Ureter (tissue), 1 donor: ENCODE measurements around the gene PRDM5. TPM values are rescaled to one million over a fixed set of nuclear protein-coding genes. Genes with fewer than 3 reads are reported as not detected.

Experiments
- DNase-seq: peaks from one replicate; pipeline ENCODE4 v3.0.0-alpha.2; 2020; ENCODE audit warnings: low spot score
- total RNA-seq: library from RNA; stranded (reverse); gene quantifications from one replicate; pipeline ENCODE4 v1.2.4, GENCODE V29; 2023
- donor health status: DM: yes; HTN: yes; CAD: no.

PRDM5 gene
- total RNA-seq, 1 donor from 2014 or later = 26.3 TPM

DNA sequence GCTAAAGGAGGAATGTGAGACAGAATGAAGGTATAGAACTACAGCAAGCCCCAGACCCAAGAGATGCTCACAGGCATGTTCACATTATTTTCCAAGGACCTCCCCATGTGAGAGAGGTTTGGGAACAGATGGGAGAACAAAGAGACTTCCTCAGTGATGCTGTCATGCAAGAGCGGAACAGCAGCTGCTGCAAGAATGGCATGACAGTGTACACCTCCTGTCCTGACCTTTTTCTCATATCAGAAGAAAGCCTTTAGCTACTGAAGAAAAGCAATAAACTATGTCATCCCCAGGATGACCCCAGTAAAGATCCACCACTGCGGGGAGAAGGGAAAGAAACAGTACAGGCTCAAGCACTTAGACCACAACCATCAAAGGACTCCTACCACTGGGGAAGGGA, 7.2 kb downstream of the PRDM5 start:
- DNase-seq = no peak

DNA sequence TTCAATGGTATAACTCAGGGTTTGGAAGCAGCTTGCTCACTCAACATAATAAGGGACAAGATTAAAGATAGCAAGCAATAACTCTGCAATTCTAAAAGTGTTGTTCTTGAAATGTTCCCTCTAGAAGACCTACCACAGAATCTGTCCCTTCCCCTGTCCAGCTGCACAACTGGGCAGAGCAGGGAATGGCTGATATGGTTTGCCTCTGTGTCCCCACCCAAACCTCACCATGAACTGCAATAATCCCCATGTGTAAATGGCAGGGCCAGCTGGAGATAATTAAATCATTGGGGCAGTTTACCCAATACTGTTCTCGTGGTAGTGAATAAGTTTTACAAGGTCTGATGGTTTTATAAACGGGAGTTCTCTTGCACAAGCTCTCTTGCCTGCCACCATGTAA, 19.1 kb downstream of the PRDM5 start:
- DNase-seq = no peak

DNA sequence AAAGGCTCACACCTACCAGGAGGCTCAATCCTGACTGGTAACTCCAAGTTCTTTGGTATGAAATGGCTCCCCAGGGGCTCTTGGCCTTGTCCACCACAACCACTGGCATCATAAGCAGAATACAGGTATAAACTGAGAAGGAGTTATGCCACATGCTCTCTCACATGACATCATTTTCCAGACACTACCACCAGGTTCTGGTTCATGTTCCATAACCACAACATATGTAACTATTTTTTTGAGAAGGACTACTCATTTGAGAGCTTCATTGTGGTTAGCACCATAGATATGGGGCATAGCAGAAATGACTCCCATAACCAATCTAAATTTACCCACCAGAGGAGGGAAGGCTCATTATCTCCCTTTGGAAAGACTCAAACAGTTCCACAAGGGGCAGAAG, 19.6 kb downstream of the PRDM5 start:
- no peak for DNase-seq

DNA sequence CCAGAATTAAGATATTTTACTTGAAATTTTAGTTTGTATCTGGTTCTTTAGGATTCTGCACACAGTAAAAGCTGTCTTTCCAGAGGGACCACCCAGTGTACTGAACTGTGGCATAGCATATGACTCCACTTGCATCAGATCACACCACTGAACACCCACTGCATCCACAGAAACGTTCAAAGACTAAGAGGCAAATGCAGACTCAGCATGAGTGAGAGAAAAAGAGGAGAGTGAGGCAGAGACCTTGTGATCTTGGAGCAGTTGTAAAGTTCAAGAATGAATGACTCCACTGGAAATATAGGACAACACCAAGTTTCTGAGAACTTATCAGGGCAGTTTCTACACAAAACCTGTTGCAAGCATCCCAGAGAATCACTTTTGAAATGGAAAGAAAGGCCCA, 20.8 kb downstream of the PRDM5 start:
- DNase-seq = no peak

DNA sequence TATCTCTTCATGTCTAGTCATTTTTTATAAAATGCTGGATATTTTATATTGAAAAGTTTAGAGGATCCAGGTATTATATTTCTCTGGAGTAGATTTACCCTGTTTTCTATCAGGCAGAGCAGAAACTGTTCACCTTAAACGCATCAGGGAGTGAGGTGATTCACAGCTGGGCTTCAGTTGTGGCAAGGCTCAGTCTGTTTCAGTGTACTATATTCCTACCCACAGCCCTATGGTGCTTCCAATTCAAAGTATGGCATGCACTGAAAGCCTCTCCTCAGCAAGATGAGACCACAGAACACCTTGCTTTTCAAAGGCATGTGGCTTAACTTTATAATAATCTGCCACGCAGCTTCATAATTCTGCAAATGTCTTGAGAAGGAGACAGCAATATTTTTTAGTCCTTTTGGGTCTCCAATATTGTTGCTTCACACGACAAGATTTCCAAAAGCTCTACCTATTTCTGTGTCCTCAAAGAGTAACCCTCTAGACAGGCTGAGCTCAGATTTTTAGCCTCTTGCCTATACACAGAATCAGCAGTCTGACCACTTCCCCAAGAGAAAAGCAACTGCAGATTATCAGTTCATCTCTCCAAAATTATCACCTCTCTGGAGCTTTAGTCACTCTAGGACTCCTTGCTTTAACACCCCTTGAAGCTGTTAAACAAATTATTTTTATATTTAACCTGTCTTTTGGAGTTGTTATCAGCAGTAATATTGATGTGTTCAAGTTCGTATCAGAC, 24.4 kb downstream of the PRDM5 start:
- DNase-seq = no peak

DNA sequence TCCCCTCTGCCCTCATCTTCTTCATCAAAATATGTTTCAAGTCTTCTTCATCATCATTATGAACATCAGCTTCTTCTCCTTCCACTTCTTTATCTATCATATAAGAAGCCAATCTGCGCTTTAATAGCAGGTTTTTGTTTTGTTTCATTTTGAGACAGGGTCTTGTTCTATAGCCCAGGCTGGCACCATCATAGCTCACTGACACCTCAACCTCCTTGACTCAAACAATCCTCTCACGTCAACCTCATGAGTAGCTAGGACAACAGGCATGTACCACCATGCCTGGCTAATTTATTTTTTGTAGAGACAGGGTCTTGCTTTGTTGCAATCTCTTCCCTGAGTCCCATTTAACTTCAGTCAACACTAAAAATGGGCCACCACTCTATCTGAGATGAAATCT, 27.0 kb downstream of the PRDM5 start:
- DNase-seq = no peak

DNA sequence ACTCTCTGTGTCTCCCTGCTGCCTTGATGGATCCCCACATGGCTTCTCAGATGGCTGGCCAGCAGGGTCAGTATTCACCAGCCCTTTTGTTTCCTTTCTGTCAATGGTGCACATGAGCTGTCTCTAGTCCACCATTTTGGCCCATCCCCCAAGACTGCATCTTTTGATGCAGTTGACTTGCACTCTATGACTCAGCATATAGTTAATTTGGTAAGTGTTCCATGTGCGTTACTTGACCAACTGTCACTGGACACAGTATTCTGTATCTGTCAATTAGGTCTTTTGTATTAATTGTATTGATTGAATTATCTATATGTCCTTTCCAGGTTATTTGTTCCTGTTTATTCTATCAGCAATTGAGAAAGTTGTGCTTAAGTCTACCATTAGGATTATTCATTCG, 29.2 kb downstream of the PRDM5 start:
- no peak for DNase-seq

DNA sequence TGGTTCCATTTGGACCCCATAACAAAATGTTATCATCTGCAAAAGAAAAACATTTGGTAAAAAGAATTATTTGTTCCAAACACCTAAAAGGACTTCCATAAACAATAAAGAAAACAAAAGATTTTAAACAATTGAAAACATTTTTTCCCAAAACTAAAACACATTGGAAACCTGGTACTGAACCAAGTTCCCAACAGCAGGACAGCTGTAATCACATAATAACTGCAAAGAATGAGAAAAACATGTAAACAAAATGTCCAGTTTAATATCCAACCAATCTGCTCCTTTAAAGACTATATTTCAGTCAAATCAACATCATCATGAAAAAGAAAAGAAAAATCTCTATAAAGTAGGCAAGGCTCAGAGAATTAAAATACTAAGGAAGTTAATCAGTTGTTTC, 36.3 kb downstream of the PRDM5 start:
- no peak for DNase-seq

DNA sequence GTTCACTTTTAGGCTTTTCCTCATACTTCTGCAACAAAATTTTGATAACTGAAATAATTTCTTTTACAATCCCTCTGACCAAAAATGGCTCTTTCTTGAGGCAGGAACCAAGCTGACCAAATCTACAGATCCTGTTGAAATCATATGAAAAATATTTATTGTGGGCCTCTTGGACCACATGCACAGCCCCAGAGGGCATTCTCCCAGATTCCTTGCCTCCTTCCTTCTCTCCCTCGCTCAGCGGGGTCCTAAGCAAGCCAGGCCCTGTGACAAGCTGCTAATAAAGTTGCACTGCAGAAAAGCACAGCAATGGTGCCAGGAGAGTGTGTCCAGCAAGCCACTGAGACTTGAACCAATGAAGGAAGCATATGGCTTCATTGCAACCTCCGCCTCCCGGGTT, 40.7 kb downstream of the PRDM5 start:
- DNase-seq = no peak

DNA sequence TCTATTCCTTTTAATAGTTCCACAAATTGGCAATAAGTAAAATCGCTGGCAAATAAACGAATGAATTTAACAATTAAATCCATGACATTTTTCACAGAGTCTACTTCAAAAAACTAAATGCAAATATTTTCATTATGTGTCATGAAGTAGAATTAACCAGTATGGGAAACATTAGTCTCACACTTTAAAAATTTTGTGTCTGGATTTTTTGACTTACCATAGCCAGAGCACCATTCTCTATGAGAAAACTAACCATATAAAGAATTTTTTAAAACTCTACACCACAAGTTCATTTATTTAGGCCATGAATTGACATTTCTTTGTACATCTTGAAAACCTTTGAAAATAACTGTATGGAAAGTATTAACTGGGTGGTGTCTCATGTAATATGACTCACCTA, 41.2 kb downstream of the PRDM5 start:
- no peak for DNase-seq

DNA sequence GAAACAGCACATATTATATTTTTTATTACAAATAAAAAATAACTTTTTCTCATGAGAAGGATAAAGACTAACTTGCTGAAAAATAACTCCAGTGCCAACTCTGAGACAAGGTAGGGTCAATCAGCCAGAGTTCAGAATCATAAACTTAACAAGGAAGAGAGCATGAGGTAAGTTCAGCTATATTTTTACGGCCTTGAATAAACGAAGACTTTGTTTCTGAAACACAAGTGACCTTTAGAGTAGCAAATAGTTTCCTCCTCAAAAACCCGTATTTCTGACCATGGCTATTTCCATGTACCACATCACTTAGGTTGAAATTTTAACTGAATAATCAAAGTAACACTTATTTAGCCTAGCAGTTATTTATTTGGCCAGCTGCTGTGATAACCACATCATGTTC, 45.5 kb downstream of the PRDM5 start:
- DNase-seq = no peak

DNA sequence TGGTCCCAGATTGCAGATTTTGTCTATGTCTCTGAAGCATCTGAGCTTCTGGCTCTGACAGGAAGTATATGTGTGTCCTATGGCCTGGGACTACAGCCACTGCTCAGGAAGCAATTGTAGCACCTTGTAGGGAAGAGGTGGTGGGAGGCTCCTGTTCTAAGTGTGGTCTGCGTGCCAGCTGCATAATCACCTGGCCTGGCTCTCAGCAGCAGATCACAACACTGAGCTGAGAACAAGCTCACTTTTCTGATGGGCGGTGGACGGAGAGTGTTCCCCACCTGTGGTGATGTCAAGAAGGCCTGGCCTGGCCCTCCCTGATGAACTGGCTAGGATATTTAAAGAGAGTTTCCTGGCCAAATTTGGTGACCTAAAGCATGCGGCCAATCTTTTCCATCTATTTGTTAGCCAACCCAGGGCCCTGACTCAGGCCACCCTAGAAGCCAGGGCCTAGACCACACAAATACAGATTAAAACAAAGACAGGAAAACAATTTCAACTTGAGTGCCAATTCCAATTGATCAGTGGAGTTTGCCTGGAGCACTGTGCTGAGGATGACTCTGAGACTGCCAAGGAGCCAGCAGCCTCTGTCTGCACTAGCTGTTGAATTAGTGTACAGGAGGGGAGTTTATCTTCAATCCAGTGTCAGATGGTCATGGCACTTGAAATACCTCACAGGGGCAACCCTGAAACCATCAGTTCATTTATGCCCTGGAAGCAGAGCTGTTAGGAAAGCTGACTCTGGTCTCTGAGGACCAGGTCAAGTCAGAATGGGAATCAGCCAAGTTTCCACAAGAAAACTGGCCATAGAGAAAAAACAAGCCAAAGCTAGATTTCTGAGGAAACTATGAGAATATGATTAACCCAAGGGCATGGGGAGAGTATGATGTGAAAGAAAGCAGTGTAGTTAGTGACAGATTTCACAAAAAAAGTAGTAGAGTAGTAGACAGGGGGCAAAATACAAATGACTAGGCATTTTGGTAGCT, 47.4 kb downstream of the PRDM5 start:
- no peak for DNase-seq

DNA sequence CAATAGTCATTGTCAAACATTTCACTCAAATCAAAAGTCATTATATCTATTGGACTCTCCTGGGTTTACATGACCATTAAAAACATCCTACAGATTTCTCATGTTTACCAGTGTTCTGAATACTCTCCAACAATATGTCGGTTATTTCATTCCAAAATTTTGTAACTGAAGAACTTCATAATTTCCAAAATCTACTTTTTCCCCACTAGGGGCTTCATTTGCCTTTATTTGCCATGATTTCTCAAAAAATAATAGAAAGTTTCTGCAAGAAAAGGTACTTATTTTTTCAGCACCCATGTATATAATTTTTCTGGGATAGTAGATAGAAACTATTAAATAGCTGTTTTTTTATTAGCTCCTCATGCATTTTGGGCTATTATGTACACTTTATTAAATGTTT, 49.0 kb downstream of the PRDM5 start:
- no peak for DNase-seq

DNA sequence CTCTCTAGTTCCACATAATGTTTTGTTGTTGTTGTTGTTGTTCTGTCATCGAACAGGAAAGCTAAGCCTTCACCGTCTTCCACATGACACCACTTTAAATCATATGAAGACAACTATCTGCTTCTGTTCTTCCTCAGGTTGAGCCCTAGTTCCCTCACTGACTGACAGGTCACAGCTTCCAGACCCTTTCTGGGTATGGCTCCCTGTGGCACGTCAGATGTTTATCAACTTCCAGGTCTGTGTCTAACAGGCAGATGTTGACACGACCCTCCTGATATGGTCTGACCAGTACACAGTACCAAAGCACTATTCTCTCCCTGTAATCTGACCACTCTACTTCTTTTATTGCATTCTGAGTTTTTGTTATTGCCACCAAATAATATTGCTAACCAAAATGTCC, 51.4 kb downstream of the PRDM5 start:
- DNase-seq = no peak

DNA sequence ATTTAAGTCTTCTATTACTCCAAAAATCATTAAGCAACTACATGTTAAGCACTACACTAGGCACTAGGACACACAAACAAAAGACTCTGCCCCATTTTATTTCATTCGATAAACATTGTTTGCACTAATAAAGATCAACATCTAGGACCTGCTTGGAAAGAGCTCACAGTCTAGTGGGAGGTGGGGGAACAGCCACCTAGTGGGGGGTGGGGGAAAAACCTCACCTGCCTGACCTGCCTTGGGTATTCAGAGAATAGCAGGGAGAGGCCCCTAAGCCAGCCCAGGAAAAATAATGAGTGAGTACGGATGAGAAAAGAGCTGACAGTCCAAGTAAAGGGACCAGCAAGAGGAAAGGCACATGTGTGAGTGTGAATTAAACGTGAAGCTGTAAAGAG, 52.2 kb downstream of the PRDM5 start:
- DNase-seq = no peak

DNA sequence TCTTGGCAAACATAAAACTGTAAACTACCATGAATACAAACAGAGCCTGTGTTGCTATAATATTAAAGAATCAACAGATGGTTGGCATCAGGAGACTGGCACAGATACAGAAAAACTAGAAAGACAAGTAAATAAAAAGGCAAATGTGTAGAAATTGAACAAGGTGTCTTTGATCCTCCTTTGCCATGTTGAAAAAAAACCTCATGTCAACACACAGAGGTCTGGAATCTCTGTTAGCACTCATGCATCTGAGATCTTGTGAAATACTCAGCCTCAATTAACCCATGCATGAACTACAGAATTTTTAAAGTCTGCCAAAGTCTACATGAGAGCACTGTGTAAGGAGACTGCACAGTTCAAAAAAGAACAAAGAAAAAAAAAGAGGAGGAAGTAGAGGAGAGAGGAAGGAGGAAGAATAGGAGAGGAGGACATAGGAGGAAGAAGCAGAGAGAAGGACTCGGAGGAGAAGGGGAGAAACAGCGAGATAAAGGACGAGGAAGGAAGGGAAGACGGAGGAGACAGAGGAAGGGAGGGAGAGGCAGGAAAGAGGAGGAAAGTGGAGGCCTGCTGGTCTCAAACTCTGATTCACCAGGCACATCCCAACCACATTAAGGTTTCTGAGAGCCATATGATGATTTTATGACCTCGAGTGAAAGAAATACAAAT, 52.8 kb downstream of the PRDM5 start:
- no peak for DNase-seq

DNA sequence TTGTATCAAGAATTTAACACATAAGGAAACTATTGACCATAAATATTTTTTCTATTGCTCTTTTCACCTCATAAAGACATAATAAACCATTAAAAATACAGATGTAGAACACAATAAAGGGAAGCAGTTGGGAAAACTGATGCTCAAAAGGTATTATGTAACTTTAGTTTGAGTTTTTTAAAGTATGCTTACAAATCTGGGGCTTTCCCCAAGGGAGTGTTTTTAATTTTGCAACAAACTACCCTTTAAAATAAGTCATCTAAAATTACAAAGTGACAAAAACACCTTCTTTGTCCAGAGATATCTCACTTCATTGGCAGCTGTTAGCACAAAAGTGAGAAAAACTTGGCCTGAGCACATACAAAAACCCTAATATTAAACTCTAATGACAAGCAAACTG, 55.0 kb downstream of the PRDM5 start:
- no peak for DNase-seq

DNA sequence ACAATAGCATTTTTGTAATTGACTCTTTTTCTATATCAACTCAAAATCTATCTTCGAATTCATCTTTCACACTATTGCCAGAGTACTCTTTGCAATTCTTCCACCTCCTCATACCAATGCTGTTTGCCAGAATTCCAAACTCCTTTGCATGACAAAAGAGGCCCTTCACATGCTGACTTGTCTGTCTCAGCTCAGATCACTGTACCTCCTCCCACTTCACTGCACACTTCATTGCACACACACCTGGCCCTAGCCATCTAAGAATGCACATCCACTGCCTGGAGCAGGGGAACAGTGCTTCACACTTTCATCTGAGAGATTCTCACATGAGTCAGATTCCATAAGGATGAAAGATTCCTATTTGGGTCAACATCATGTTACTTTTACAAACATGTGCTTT, 56.5 kb downstream of the PRDM5 start:
- DNase-seq = no peak

DNA sequence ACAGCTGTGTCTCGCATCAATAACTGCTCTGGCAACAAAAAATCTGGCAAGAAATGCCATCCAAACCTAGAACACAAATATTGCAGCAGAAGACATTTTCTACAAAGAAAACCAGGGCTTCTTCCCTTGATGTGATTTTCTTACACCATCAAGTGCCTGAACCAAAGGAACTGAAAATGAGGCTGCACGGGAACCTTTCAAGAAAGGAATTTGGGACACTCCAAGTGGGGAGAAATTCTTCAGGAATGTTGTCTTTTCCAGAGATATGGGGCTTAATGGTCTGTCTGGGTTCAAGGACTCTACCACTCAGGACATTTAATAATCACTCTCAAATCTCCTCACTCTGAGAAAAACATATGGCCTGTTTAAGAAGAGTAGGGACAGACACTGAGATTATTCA, 57.6 kb downstream of the PRDM5 start:
- no peak for DNase-seq

DNA sequence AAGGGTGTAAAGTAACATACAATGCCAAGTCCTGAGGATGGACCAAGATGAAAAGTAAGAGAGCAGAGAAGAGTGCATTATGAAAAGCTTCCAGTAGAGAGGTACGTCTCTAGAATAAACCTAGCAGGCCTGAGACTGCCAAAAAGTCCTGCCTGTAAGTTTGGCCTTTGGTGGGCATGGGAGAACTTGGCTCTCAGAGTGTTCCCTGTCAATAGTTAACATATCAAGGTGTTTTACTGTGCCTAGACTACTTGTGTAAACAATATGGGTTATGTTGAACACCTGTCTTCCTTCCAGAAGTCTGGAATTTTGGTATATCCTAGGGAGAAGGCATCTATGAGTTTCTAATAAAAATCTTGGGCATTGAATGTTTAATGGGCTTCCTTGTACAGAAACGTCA, 60.1 kb downstream of the PRDM5 start:
- no peak for DNase-seq

DNA sequence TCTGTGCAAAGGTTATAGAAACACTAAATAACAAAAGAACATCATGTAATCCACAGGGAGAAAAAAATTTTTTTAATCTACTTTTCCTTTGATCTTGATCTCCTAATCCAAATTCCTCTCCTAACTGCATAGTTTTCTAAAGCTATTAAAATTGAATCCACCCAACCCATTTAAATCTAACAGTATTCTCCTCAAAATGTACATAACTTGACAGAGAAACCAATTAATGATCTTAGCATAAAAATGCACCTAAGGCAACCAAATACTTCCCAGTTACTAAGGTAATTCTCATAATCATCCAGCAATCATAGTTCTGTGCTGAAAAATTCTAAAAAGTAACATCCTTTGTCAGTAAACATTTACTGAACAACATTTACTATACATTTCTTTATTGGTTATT, 60.7 kb downstream of the PRDM5 start:
- DNase-seq = no peak

DNA sequence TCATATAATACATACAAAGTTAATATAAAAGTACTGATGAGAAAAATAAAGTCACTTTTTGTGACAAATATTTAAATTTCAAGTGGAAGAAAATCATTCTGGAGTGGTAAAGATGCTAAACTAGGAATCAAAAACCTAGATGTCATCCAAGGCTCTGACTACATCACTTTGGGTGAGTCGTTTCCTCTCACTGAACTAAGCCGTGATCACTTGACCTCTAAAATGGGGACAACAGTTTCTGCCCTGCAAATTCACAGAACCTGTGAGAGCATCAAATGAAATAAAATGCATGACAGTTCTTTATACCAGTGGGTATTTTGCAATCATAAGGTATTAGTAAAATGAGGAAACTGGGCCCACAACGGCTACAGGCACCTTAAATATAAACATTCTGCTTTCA, 63.8 kb downstream of the PRDM5 start:
- DNase-seq = no peak

DNA sequence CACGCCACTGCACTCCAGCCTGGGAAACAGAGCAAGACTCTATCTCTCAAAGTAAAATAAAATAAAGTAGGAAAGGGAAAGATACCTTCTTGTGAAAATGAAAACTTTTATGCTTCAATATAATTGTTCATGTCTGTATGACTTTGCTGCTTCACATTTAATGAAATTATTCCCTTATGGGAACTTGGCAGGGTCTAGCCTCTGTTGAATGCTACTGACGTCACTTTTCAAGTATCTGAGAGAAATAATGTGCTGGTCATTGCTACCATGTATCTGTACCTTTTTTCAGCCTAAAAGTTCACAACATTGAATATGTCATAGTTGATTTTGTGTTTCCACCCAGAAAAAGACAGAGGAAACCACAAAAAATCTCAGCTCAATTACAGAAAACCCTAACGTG, 65.2 kb downstream of the PRDM5 start:
- no peak for DNase-seq
